ENCODE results near the gene LONP2. TPM values are rescaled to one million over a fixed set of nuclear protein-coding genes. Genes with fewer than 3 reads are reported as not detected.

Gene LONP2
- total RNA-seq, 1 donor from 2014 or later = 30.6 TPM

DNA sequence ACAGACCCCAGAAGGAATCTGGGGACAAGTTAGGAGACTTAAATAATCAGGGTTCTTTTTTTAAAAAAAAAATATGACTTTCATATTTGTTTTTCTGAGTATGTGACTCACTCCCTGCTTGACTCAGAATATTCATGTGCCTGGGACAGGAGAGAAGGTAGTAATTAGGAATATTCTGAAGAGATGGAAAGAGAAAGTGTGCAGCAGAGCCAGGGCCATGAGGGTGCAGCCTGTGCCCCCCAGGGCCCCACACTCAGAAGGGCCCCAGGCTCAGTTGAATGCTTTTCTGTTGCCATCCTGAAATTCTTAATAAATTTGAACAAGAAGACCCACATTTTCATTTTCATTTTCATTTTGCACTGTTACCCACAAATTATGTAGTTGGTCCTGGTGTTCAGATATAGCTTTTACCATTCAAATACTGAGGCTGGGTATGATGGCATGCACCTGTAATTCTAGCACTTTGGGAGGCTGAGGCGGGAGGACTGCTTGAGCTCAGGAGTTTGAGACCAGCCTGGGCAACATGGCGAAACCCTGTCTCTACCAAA is 11.5 kb upstream of the LONP2 start:
- H2AFZ ChIP-seq (replicated peaks) = peak overlapping the region; percentile 59
- H3K4me1 Mint-ChIP-seq = no peaks in the 10 kb centered on the region
- no peak overlapping the region for H3K9ac ChIP-seq
- H3K27me3 Mint-ChIP-seq (ENCODE audit: insufficient read depth, low read depth) = peaks cover 7% of the 10 kb centered on the region
- no peak overlapping the region for H3K27ac ChIP-seq
- H3K4me2 ChIP-seq = no peak overlapping the region
- H3K27ac Mint-ChIP-seq = no peak overlapping the region
- H3K9me3 Mint-ChIP-seq = no peaks in the 10 kb centered on the region
- H3K4me3 Mint-ChIP-seq = no peak overlapping the region
- no peaks in the 10 kb centered on the region for H3F3A ChIP-seq (ENCODE audit: low read depth)
- no peaks in the 10 kb centered on the region for H3K9me3 ChIP-seq (ENCODE audit: low read depth)
- H3K4me1 ChIP-seq = no peaks in the 10 kb centered on the region
- DNase-seq (ENCODE audit: low spot score) = no peak
- no peak overlapping the region for H3K4me3 ChIP-seq
- no peaks in the 10 kb centered on the region for H4K20me1 ChIP-seq (ENCODE audit: low read depth)
- H3K27me3 ChIP-seq = no peaks in the 10 kb centered on the region
- no peak for TF ChIP-seq EZH2phosphoT487 (IDR thresholded peaks at IDR 0.05)
- TF ChIP-seq EZH2 (IDR thresholded peaks at IDR 0.05) = no peak
- TF ChIP-seq, protein P1, sequence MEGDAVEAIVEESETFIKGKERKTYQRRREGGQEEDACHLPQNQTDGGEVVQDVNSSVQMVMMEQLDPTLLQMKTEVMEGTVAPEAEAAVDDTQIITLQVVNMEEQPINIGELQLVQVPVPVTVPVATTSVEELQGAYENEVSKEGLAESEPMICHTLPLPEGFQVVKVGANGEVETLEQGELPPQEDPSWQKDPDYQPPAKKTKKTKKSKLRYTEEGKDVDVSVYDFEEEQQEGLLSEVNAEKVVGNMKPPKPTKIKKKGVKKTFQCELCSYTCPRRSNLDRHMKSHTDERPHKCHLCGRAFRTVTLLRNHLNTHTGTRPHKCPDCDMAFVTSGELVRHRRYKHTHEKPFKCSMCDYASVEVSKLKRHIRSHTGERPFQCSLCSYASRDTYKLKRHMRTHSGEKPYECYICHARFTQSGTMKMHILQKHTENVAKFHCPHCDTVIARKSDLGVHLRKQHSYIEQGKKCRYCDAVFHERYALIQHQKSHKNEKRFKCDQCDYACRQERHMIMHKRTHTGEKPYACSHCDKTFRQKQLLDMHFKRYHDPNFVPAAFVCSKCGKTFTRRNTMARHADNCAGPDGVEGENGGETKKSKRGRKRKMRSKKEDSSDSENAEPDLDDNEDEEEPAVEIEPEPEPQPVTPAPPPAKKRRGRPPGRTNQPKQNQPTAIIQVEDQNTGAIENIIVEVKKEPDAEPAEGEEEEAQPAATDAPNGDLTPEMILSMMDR (IDR thresholded peaks at IDR 0.05) = no peak
- H3K79me2 ChIP-seq (ENCODE audit: low read depth) = no peaks in the 10 kb centered on the region
- no peaks in the 10 kb centered on the region for H3K36me3 ChIP-seq
- H3K36me3 Mint-ChIP-seq = no peaks in the 10 kb centered on the region

DNA sequence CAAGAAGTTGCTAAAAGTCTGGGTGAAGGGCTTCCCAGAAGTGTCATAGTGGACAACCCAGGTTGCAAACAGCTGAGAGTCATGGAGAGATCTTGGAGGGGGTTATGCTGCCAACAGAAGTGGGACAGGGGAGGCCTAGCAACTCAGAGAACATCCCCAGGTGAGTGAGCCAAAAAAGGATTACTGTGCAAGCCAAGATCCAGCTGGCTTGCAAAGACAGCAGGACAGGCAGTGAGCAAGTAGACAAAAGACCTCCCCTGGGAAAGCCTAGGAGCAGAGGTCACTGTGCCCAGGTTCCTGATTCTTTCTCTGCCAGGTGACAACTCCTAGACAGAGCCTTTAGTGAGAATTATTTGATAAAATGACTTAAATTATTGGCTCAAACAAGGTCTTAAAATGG is 9.5 kb upstream of the LONP2 start:
- Mint-ChIP-seq H3K4me1 (no peaks in the 10 kb centered on the region), H3K4me3 (no peak overlapping the region), H3K36me3 (no peaks in the 10 kb centered on the region), H3K9me3 (no peaks in the 10 kb centered on the region), H3K27me3 (ENCODE audit: insufficient read depth, low read depth) (peaks cover 6% of the 10 kb centered on the region), H3K27ac (no peak overlapping the region)
- Histone ChIP-seq H3K4me3 (no peak overlapping the region), H3K36me3 (no peaks in the 10 kb centered on the region), H3F3A (ENCODE audit: low read depth) (no peaks in the 10 kb centered on the region), H3K27ac (no peak overlapping the region), H3K9me3 (ENCODE audit: low read depth) (no peaks in the 10 kb centered on the region), H3K4me2 (no peak overlapping the region), H3K79me2 (ENCODE audit: low read depth) (no peaks in the 10 kb centered on the region), H3K27me3 (no peaks in the 10 kb centered on the region), H4K20me1 (ENCODE audit: low read depth) (no peaks in the 10 kb centered on the region), H2AFZ (replicated peaks) (no peak overlapping the region), H3K4me1 (no peaks in the 10 kb centered on the region), H3K9ac (no peak overlapping the region)
- TF ChIP-seq EZH2 (IDR thresholded peaks at IDR 0.05) (no peak), EZH2phosphoT487 (IDR thresholded peaks at IDR 0.05) (no peak)
- TF ChIP-seq, protein P1 (IDR thresholded peaks at IDR 0.05) = no peak
- no peak for DNase-seq (ENCODE audit: low spot score)

DNA sequence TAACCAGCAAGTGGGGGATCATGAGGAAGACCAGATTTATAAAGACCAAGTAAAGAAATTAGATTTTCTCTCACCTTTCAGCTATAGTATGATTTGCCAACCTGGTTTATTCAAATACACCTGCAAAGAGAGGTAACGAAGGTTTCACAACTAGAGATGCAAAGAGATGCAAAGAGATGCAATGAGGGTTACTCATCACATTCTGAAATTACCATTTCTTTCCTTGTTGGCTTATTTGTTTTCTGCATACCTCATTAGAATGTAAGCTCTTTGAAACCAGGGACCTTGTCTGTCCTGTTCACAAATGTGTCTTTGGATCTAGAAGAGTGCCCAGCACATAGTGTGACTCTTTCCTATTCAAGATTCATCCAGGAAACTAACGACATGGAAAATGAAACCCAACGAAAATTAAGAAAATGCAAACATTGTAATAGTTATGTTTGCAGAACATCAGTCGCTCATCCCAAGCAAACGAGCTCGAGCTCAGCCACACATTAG is 9.0 kb upstream of the LONP2 start:
- H3F3A ChIP-seq (ENCODE audit: low read depth) = no peaks in the 10 kb centered on the region
- H3K27ac ChIP-seq = no peak overlapping the region
- H3K4me1 Mint-ChIP-seq = no peaks in the 10 kb centered on the region
- no peaks in the 10 kb centered on the region for H3K36me3 Mint-ChIP-seq
- no peaks in the 10 kb centered on the region for H3K9me3 ChIP-seq (ENCODE audit: low read depth)
- H2AFZ ChIP-seq (replicated peaks) = no peak overlapping the region
- TF ChIP-seq, protein P1 (IDR thresholded peaks at IDR 0.05) = no peak
- TF ChIP-seq EZH2 (IDR thresholded peaks at IDR 0.05) (no peak), EZH2phosphoT487 (IDR thresholded peaks at IDR 0.05) (no peak)
- H3K4me3 ChIP-seq = no peak overlapping the region
- no peak overlapping the region for H3K4me2 ChIP-seq
- H3K4me1 ChIP-seq = no peaks in the 10 kb centered on the region
- no peaks in the 10 kb centered on the region for H3K79me2 ChIP-seq (ENCODE audit: low read depth)
- no peaks in the 10 kb centered on the region for H3K36me3 ChIP-seq
- H3K27me3 Mint-ChIP-seq (ENCODE audit: insufficient read depth, low read depth) = peaks cover 2% of the 10 kb centered on the region
- no peak overlapping the region for H3K4me3 Mint-ChIP-seq
- peaks cover 3% of the 10 kb centered on the region for H3K9me3 Mint-ChIP-seq
- no peak overlapping the region for H3K9ac ChIP-seq
- H3K27me3 ChIP-seq = no peaks in the 10 kb centered on the region
- H4K20me1 ChIP-seq (ENCODE audit: low read depth) = no peaks in the 10 kb centered on the region
- no peak for DNase-seq (ENCODE audit: low spot score)
- H3K27ac Mint-ChIP-seq = no peak overlapping the region

Data from neural progenitor cell (in vitro differentiated cells).